Left lung (tissue), 10 donors: ENCODE results near the gene LYPLAL1. TPM values are rescaled to one million over a fixed set of nuclear protein-coding genes. Genes with fewer than 3 reads are reported as not detected.

ENCODE experiments used
- ATAC-seq: fragments of 200-7000 bp; cut with Tn5 transposase; one replicate; pipeline ENCODE4 v1.9.1; 2020; ENCODE audit warnings: moderate library complexity
- DNase-seq, 4 donors: peaks; one replicate each; pipeline ENCODE4 v3.0.0-alpha.2; 2013 to 2020
- H3K27ac ChIP-seq, 2 donors: fragments of 200-600 bp; sonication (generic) in 1 of 2; one replicate each; pipeline versions ENCODE4 v1.5.0 to v1.8.0; 2020 to 2021
- H3K27me3 ChIP-seq, 2 donors: fragments of 200-600 bp; sonication (generic) in 1 of 2; one replicate each; pipeline versions ENCODE4 v1.5.0 to v1.8.0; 2020 to 2021
- H3K36me3 ChIP-seq, 2 donors: fragments of 200-600 bp; sonication (generic) in 1 of 2; one replicate each; pipeline versions ENCODE4 v1.5.0 to v1.8.0; 2020 to 2021
- H3K4me1 ChIP-seq, 2 donors: fragments of 200-600 bp; one replicate each; pipeline ENCODE4 v1.8.0; 2021
- H3K4me3 ChIP-seq, 2 donors: fragments of 200-600 bp; sonication (generic) in 1 of 2; one replicate each; pipeline versions ENCODE4 v1.5.0 to v1.8.0; 2020 to 2021; ENCODE audit warnings: mild to moderate bottlenecking in 1 of 2
- H3K9me3 ChIP-seq, 2 donors: fragments of 200-600 bp; sonication (generic) in 1 of 2; one replicate each; pipeline versions ENCODE4 v1.5.0 to v1.8.0; 2020 to 2021
- CTCF ChIP-seq, 2 donors: fragments of 200-600 bp; sonication (generic) in 1 of 2; IDR thresholded peaks; one replicate each; pipeline versions ENCODE4 v1.5.0 to v1.8.0; 2021; ENCODE audit warnings: antibody characterized with exemption in 2 of 2
- intact Hi-C, 2 donors: fragments of 100-400 bp; cut with DNase I; formaldehyde crosslinking; loops; one replicate each; pipeline versions ENCODE4 v1.11.2 to v1.14.2; 2022
- polyA plus RNA-seq, 6 donors: library from polyadenylated mRNA; unstranded; fragments of 120-200 nt; gene quantifications; one replicate each; pipeline ENCODE4 v1.2.1, GENCODE V29; 2013; ENCODE audit not compliant: insufficient read length in 6 of 6
- total RNA-seq, 2 donors: library from RNA; stranded (reverse); fragmentation: NEBNext Ultra II Directional; extraction: Animal tissue kit (Norgen Biotek cat#: 25700); gene quantifications; one replicate each; pipeline ENCODE4 v1.2.1, GENCODE V29; 2021
- donor health status: DM: no; HTN: yes; CAD: no.
- donor health status: DM: no; HTN: no; CAD: no.

The LYPLAL1 gene
- total and polyA plus RNA-seq, 8 donors = 24.1 to 60.9 (median 52.1) TPM

GRCh38 chr1:219172821-219173220, 857 bp upstream of the LYPLAL1 start:
- peaks cover 6 to 15% of the 10 kb centered on the region in 2 donors for H3K4me1 ChIP-seq

GRCh38 chr1:219173434-219173757, 282 bp upstream of the LYPLAL1 start:
- Histone ChIP-seq H3K36me3 (no peaks in the 10 kb centered on the region), H3K4me3 (peak overlapping the region; percentile 54 to 79), H3K27me3 (no peaks in the 10 kb centered on the region), H3K9me3 (no peaks in the 10 kb centered on the region), H3K4me1 (peaks cover 6 to 15% of the 10 kb centered on the region in 2 donors), H3K27ac (peak overlapping the region; percentile 91)
- DNase-seq = no peak
- no peak for TF ChIP-seq CTCF (IDR thresholded peaks at IDR 0.05)
- ATAC-seq = no peak
- intact Hi-C loops = no loop called here

More at GRCh38 chr1:219172821-219173220, 857 bp upstream of the LYPLAL1 start:
- ATAC-seq (no peak), DNase-seq (no peak)
- no peak for TF ChIP-seq CTCF (IDR thresholded peaks at IDR 0.05)
- no peaks in the 10 kb centered on the region for H3K9me3 ChIP-seq
- intact Hi-C loops = no loop called here
- H3K36me3 ChIP-seq = no peaks in the 10 kb centered on the region
- H3K4me3 ChIP-seq = no peak overlapping the region
- H3K27me3 ChIP-seq = no peaks in the 10 kb centered on the region
- H3K27ac ChIP-seq = no peak overlapping the region

- Histone ChIP-seq H3K27me3 (no peaks in the 10 kb centered on the region), H3K4me1 (peaks cover 6 to 22% of the 10 kb centered on the region in 2 donors), H3K4me3 (peak overlapping the region; percentile 54 to 79), H3K9me3 (no peaks in the 10 kb centered on the region), H3K36me3 (no peaks in the 10 kb centered on the region), H3K27ac (peak overlapping the region; percentile 91)
- ATAC-seq = peak; percentile 51
- intact Hi-C loops = no loop called here
- DNase-seq = peak in 2 of 4 donors; percentile 30 to 48
- TF ChIP-seq CTCF (IDR thresholded peaks at IDR 0.05) = no peak
These were observed 958 bp downstream of the LYPLAL1 start for GRCh38 chr1:219174460-219175211.

GRCh38 chr1:219175212-219175564, 1.5 kb downstream of the LYPLAL1 start:
- peak overlapping the region; percentile 54 to 79 for H3K4me3 ChIP-seq
- no peaks in the 10 kb centered on the region for H3K36me3 ChIP-seq
- H3K4me1 ChIP-seq = peaks cover 6 to 22% of the 10 kb centered on the region in 2 donors
- H3K27ac ChIP-seq = peak overlapping the region; percentile 91
- no peaks in the 10 kb centered on the region for H3K27me3 ChIP-seq
- no peak for TF ChIP-seq CTCF (IDR thresholded peaks at IDR 0.05)
- intact Hi-C loops = no loop called here
- peak; percentile 7 for ATAC-seq
- no peaks in the 10 kb centered on the region for H3K9me3 ChIP-seq
- DNase-seq = no peak

- peaks cover 6 to 22% of the 10 kb centered on the region in 2 donors for H3K4me1 ChIP-seq
- TF ChIP-seq CTCF (IDR thresholded peaks at IDR 0.05) = no peak
- H3K27ac ChIP-seq = no peak overlapping the region
- no peak for DNase-seq
- no peaks in the 10 kb centered on the region for H3K9me3 ChIP-seq
- intact Hi-C loops = no loop called here
- no peak for ATAC-seq
- H3K4me3 ChIP-seq = no peak overlapping the region
- no peaks in the 10 kb centered on the region for H3K36me3 ChIP-seq
- no peaks in the 10 kb centered on the region for H3K27me3 ChIP-seq
These were observed 2.5 kb downstream of the LYPLAL1 start for GRCh38 chr1:219176168-219176567.
